Stimulated activated CD8-positive, alpha-beta memory T cell treated with anti-CD3 and anti-CD28 coated beads, Interleukin-15, amount 100 ng/mL, for 24 hours (primary cell): ENCODE measurements around the gene DACT3.

Source experiments
- DNase-seq: peaks from one replicate; pipeline ENCODE4 v3.0.0-alpha.2; 2020; ENCODE audit warnings: low read depth

DACT3 gene

GRCh38 chr19:46610851-46611770 is 49.9 kb downstream of the DACT3 start:
- DNase-seq, result no peak

- no peak for DNase-seq
Measured at GRCh38 chr19:46610413-46610775, 50.6 kb downstream of the DACT3 start.

- DNase-seq, result no peak
Measured at GRCh38 chr19:46609511-46610412, 51.2 kb downstream of the DACT3 start.

GRCh38 chr19:46608581-46609345 is 52.2 kb downstream of the DACT3 start:
- no peak for DNase-seq

- no peak for DNase-seq
Measured at GRCh38 chr19:46608178-46608577, 52.8 kb downstream of the DACT3 start.

GRCh38 chr19:46607448-46607841 is 53.5 kb downstream of the DACT3 start:
- no peak for DNase-seq

- no peak for DNase-seq
Measured at GRCh38 chr19:46606681-46607447, 54.1 kb downstream of the DACT3 start.

- no peak for DNase-seq
Measured at GRCh38 chr19:46606019-46606418, 55.0 kb downstream of the DACT3 start.

GRCh38 chr19:46605356-46605821 is 55.6 kb downstream of the DACT3 start:
- no peak for DNase-seq

GRCh38 chr19:46604781-46605355 is 56.1 kb downstream of the DACT3 start:
- no peak for DNase-seq

GRCh38 chr19:46603752-46604231 is 57.2 kb downstream of the DACT3 start:
- DNase-seq, result no peak

- no peak for DNase-seq
Measured at GRCh38 chr19:46603195-46603637, 57.8 kb downstream of the DACT3 start.

- DNase-seq, result no peak
Measured at GRCh38 chr19:46602392-46603194, 58.4 kb downstream of the DACT3 start.

GRCh38 chr19:46601318-46602224 is 59.4 kb downstream of the DACT3 start, which contains the start of gene CALM3:
CALM3 (plus strand) TSS chr19:46601330; CDS start chr19:46601435, 105 bp downstream.
- DNase-seq, result no peak

- DNase-seq, result peak; percentile 95
Measured at GRCh38 chr19:46600384-46601317, 60.3 kb downstream of the DACT3 start.

- DNase-seq, result no peak
Measured at GRCh38 chr19:46599716-46600373, 61.1 kb downstream of the DACT3 start.

GRCh38 chr19:46598372-46598917 is 62.5 kb downstream of the DACT3 start:
- no peak for DNase-seq
